ENCODE data around the gene CORIN. TPM values are rescaled to one million over a fixed set of nuclear protein-coding genes. Genes with fewer than 3 reads are reported as not detected.

The CORIN gene
- total and polyA plus RNA-seq, 7 donors, result under 0.01 to 2.5 (median 0.34) TPM

DNA sequence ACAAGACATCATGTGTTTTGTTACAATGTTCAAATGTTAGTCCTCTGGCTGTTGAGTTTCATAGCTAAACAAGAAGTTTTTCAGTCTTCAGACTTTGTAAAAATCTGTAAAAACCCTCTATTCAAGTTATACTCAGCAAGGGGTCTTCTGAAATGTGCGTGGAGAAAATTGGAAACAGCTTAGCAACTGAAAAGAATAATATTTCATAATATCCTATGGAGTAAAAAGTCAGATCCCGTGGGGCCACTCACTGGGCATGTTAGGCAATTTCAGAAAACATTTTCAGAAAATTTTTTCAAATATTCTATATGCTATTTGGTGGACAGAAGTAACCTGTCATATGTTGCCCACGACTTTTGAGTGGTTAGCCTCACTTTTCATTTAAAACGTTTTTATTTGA is 118.3 kb downstream of the CORIN start:
- Histone ChIP-seq H3K36me3 (no peaks in the 10 kb centered on the region), H3K27me3 (no peaks in the 10 kb centered on the region), H3K9me3 (no peaks in the 10 kb centered on the region), H3K4me1 (no peaks in the 10 kb centered on the region), H3K4me3 (no peak overlapping the region), H3K27ac (no peak overlapping the region)
- TF ChIP-seq, protein P1, sequence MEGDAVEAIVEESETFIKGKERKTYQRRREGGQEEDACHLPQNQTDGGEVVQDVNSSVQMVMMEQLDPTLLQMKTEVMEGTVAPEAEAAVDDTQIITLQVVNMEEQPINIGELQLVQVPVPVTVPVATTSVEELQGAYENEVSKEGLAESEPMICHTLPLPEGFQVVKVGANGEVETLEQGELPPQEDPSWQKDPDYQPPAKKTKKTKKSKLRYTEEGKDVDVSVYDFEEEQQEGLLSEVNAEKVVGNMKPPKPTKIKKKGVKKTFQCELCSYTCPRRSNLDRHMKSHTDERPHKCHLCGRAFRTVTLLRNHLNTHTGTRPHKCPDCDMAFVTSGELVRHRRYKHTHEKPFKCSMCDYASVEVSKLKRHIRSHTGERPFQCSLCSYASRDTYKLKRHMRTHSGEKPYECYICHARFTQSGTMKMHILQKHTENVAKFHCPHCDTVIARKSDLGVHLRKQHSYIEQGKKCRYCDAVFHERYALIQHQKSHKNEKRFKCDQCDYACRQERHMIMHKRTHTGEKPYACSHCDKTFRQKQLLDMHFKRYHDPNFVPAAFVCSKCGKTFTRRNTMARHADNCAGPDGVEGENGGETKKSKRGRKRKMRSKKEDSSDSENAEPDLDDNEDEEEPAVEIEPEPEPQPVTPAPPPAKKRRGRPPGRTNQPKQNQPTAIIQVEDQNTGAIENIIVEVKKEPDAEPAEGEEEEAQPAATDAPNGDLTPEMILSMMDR (IDR thresholded peaks at IDR 0.05), result no peak
- TF ChIP-seq POLR2AphosphoS5 (IDR thresholded peaks at IDR 0.05), result no peak
- intact Hi-C loops (cut with DNase I), result no loop called here
- no peak for DNase-seq
- WGBS, 2 donors, result 66 to 73% methylated on average over 4 of the region's 4 CpGs

DNA sequence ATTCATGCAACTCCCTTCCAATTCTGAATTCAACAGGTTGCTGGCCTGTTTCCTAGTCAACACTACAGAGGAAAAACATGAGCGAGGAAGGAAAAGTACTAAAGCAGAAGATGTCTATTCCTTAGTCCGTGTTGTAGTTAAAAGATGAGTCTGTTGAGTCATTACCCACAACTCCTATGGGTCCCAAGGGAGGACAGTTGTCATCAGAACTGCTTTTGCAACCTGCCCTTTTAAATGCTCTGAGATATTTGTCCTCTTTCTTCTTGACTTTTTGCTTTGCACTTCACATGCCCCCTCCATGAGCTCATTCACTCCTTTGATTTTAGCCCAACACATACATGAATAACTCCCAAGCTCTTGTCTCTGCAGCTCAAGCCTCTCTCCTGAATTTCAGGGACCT is 119.2 kb downstream of the CORIN start:
- no peaks in the 10 kb centered on the region for H3K27me3 ChIP-seq
- no peaks in the 10 kb centered on the region for H3K36me3 ChIP-seq
- H3K9me3 ChIP-seq, result no peaks in the 10 kb centered on the region
- TF ChIP-seq, protein P1 (IDR thresholded peaks at IDR 0.05), result no peak
- TF ChIP-seq POLR2A (IDR thresholded peaks at IDR 0.05), result no peak
- no peak for TF ChIP-seq EP300 (IDR thresholded peaks at IDR 0.05)
- no peak for TF ChIP-seq POLR2AphosphoS5 (IDR thresholded peaks at IDR 0.05)
- intact Hi-C loops (cut with DNase I), result no loop called here
- no peak overlapping the region for H3K27ac ChIP-seq
- DNase-seq, result no peak
- H3K4me1 ChIP-seq, result no peaks in the 10 kb centered on the region
- no peak overlapping the region for H3K4me3 ChIP-seq
- WGBS, 2 donors, result 87 to 88% methylated on average over 2 of the region's 2 CpGs

DNA sequence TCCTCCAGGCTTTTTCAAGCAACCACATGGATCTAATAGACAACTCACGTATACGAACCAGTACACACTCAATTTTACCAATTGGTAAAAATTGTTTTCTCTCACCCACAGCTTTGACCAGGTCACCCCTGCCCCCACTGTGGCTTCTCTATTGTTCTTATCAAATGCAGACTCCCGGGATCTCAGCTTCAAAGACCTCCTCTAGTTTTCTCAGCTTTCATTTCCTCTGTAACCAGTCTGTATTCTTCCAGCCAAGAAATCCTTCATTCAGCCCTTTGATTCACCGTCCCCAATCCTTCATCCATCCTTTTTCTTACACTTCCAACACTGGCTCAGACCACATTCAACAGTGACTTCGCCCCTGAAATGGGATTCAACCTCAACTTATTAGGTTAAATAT is 120.7 kb downstream of the CORIN start:
- no peaks in the 10 kb centered on the region for H3K9me3 ChIP-seq
- TF ChIP-seq POLR2AphosphoS5 (IDR thresholded peaks at IDR 0.05) (no peak), EP300 (IDR thresholded peaks at IDR 0.05) (no peak), POLR2A (IDR thresholded peaks at IDR 0.05) (no peak)
- TF ChIP-seq, protein P1 (IDR thresholded peaks at IDR 0.05), result no peak
- H3K36me3 ChIP-seq, result no peaks in the 10 kb centered on the region
- no peak overlapping the region for H3K27ac ChIP-seq
- no peak for DNase-seq
- intact Hi-C loops (cut with DNase I), result no loop called here
- H3K4me3 ChIP-seq, result no peak overlapping the region
- H3K4me1 ChIP-seq, result no peaks in the 10 kb centered on the region
- no peaks in the 10 kb centered on the region for H3K27me3 ChIP-seq
- 66 to 68% methylated on average over 5 of the region's 5 CpGs for WGBS, 2 donors

DNA sequence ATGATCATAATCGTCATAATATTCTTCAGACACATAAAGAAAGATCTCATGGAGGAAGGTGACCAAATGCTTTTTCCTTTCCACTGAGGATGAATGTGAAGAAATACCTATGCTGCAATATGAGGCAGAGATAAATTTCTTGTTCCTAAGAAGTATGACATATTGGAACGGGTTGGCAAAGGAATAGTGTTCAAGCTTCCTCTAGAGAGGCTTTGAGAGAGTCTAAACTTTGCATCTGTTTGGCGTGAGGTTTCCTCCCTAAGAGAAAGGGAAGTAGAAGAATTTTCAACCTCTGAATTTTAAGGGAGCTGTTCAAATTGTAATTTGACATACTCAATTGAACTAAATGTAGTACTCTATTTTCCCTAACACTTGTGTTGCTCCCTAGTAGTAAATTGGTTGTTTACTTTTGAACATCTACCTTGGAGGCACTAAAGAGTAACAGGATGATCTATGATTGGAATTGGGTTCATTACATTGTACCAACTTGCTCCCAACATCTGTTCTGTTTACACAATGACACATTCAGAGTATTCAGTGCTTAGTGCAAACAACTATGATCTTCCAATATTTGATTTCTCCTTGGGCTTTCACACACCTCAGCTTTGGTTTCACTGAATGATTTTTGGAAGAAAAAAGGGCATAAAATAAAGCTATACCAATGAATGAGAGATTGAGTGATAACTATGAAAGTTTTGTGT is 122.0 kb downstream of the CORIN start:
- H3K27ac ChIP-seq, result no peak overlapping the region
- intact Hi-C loops (cut with DNase I), result no loop called here
- H3K4me3 ChIP-seq, result no peak overlapping the region
- WGBS, 2 donors, result 46 to 57% methylated on average over 3 of the region's 3 CpGs
- no peaks in the 10 kb centered on the region for H3K36me3 ChIP-seq
- H3K27me3 ChIP-seq, result no peaks in the 10 kb centered on the region
- no peak for DNase-seq
- no peak for TF ChIP-seq EP300 (IDR thresholded peaks at IDR 0.05)
- TF ChIP-seq, protein P1 (IDR thresholded peaks at IDR 0.05), result no peak
- no peak for TF ChIP-seq POLR2A (IDR thresholded peaks at IDR 0.05)
- no peak for TF ChIP-seq POLR2AphosphoS5 (IDR thresholded peaks at IDR 0.05)
- H3K9me3 ChIP-seq, result no peaks in the 10 kb centered on the region
- H3K4me1 ChIP-seq, result no peaks in the 10 kb centered on the region

DNA sequence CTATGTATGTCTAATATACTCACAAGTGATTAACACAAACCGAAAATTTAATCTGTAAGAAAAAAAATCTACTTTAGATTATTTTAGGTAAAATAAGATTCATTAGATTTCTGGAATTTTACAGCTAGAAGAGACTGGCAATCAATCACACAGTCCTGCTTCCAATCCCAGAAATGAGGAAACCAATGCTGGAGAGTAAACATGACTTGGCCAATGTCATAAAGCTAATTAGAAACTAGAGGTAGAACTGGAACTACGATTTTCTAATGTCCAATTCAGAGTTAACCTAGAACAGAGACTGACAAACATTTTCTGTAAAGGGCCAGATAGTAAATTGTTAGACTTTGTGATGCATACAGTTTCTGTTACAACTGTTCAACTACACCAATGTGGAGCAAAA is 123.6 kb downstream of the CORIN start:
- Histone ChIP-seq H3K4me3 (no peak overlapping the region), H3K36me3 (no peaks in the 10 kb centered on the region), H3K9me3 (no peaks in the 10 kb centered on the region), H3K4me1 (no peaks in the 10 kb centered on the region), H3K27ac (no peak overlapping the region), H3K27me3 (no peaks in the 10 kb centered on the region)
- TF ChIP-seq EP300 (IDR thresholded peaks at IDR 0.05), result no peak
- TF ChIP-seq POLR2A (IDR thresholded peaks at IDR 0.05), result no peak
- TF ChIP-seq, protein P1 (IDR thresholded peaks at IDR 0.05), result no peak
- no peak for TF ChIP-seq POLR2AphosphoS5 (IDR thresholded peaks at IDR 0.05)
- intact Hi-C loops (cut with DNase I), result no loop called here
- DNase-seq, result no peak
- WGBS, 2 donors, result 39 to 63% methylated on average over 2 of the region's 2 CpGs
